ENCODE measurements around the gene DENND5A. TPM values are rescaled to one million over a fixed set of nuclear protein-coding genes. Genes with fewer than 3 reads are reported as not detected.

Gene DENND5A
- total RNA-seq, 4 donors from 2014 or later, result 29.1 to 33.1 (median 31.5) TPM

DNA sequence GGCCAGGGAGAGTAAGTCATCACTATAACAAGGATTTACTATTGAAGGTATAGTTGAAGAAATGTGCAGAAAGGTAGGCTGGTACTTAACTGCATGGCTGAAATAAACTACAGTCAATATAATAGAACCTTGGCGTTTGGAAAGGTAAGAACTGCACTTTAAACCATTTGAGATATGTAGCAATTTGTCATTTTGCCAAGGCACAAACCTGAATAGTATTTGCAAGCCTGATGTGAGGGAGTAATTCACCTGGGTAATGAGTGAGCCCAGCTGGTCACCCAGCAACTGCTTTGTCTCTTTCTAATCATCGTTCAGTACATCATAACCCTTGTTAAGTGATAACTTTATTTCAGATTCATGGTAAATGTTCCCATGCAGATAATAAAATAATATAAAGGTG lies 111.5 kb downstream of the DENND5A start:
- Histone ChIP-seq H3K4me1 (no peaks in the 10 kb centered on the region), H3K27me3 (no peaks in the 10 kb centered on the region), H3K4me3 (no peak overlapping the region), H3K36me3 (peaks cover 8 to 38% of the 10 kb centered on the region in 2 donors), H3K27ac (no peak overlapping the region), H3K9me3 (no peaks in the 10 kb centered on the region)
- TF ChIP-seq, protein P1, sequence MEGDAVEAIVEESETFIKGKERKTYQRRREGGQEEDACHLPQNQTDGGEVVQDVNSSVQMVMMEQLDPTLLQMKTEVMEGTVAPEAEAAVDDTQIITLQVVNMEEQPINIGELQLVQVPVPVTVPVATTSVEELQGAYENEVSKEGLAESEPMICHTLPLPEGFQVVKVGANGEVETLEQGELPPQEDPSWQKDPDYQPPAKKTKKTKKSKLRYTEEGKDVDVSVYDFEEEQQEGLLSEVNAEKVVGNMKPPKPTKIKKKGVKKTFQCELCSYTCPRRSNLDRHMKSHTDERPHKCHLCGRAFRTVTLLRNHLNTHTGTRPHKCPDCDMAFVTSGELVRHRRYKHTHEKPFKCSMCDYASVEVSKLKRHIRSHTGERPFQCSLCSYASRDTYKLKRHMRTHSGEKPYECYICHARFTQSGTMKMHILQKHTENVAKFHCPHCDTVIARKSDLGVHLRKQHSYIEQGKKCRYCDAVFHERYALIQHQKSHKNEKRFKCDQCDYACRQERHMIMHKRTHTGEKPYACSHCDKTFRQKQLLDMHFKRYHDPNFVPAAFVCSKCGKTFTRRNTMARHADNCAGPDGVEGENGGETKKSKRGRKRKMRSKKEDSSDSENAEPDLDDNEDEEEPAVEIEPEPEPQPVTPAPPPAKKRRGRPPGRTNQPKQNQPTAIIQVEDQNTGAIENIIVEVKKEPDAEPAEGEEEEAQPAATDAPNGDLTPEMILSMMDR (IDR thresholded peaks at IDR 0.05 in 4 of 5, conservative IDR thresholded peaks at IDR 0.05 in 1 of 5), result no peak
- no peak for TF ChIP-seq POLR2A (IDR thresholded peaks at IDR 0.05)
- ATAC-seq (no peak), DNase-seq (no peak)
- in situ Hi-C loops (cut with MboI; ENCODE audit: low sequenced_read_pairs in 4 of 4) (loop anchor here (25.0 kb wide), 1 partner anchor 359 kb away; no protein-coding TSS in a partner anchor), intact Hi-C loops (cut with DNase I; ENCODE audit: low total_unique reads) (no loop called here)

DNA sequence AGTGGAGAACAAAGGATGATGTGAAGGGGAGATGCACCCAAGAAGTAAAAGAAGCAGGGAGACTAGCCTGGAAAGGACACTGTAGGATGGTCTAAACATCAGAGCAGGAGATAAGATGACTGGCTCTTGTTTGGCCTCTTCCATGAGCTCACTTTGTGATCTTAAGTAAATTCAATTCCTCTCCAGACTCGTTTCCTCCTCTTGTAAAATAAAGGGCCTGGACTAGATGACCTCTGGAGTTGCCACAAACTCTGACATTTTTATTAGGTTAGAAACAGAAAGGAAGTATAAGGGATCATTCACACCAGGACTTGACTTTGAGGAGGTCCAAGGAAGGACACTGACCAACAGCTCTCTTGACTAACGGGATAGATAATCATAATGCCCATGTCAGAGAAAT lies 113.5 kb downstream of the DENND5A start:
- intact Hi-C loops (cut with DNase I; ENCODE audit: low total_unique reads) (no loop called here), in situ Hi-C loops (cut with MboI; ENCODE audit: low sequenced_read_pairs in 4 of 4) (loop anchor here (25.0 kb wide), 1 partner anchor 361 kb away; no protein-coding TSS in a partner anchor)
- no peaks in the 10 kb centered on the region for H3K9me3 ChIP-seq
- no peak overlapping the region for H3K27ac ChIP-seq
- no peaks in the 10 kb centered on the region for H3K4me1 ChIP-seq
- ATAC-seq (no peak), DNase-seq (no peak)
- no peak overlapping the region for H3K4me3 ChIP-seq
- no peak for TF ChIP-seq POLR2A (IDR thresholded peaks at IDR 0.05)
- TF ChIP-seq, protein P1 (IDR thresholded peaks at IDR 0.05 in 4 of 5, conservative IDR thresholded peaks at IDR 0.05 in 1 of 5), result no peak
- peaks cover 8 to 58% of the 10 kb centered on the region in 2 donors for H3K36me3 ChIP-seq
- H3K27me3 ChIP-seq, result no peaks in the 10 kb centered on the region

DNA sequence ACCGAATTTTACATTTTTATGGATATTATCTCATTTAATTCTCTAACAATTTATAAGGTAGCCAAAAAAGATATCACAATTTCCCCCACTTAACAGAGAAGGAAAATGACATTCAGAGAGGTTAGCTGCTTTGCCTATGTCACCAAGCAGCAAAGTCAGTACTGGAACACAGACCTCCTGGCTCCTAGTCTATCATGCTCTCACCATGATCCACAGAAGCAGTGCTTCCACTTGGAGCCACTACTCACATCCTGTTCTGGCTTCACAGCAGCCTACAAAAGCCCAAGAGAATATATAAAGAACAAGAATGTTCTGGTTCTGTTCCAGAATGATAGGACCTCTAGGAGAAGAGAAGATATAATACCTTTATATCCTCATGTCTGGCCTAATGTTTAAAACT lies 114.2 kb downstream of the DENND5A start:
- no peak for TF ChIP-seq POLR2A (IDR thresholded peaks at IDR 0.05)
- TF ChIP-seq, protein P1 (IDR thresholded peaks at IDR 0.05 in 4 of 5, conservative IDR thresholded peaks at IDR 0.05 in 1 of 5), result no peak
- ATAC-seq, result no peak
- Histone ChIP-seq H3K4me1 (no peaks in the 10 kb centered on the region), H3K27ac (no peak overlapping the region), H3K27me3 (no peaks in the 10 kb centered on the region), H3K4me3 (no peak overlapping the region), H3K9me3 (no peaks in the 10 kb centered on the region), H3K36me3 (peaks cover 8 to 63% of the 10 kb centered on the region in 2 donors)
- intact Hi-C loops (cut with DNase I; ENCODE audit: low total_unique reads), result no loop called here
- in situ Hi-C loops (cut with MboI; ENCODE audit: low sequenced_read_pairs in 4 of 4), result loop anchor here (25.0 kb wide), 1 partner anchor 361 kb away; no protein-coding TSS in a partner anchor
- no peak for DNase-seq

DNA sequence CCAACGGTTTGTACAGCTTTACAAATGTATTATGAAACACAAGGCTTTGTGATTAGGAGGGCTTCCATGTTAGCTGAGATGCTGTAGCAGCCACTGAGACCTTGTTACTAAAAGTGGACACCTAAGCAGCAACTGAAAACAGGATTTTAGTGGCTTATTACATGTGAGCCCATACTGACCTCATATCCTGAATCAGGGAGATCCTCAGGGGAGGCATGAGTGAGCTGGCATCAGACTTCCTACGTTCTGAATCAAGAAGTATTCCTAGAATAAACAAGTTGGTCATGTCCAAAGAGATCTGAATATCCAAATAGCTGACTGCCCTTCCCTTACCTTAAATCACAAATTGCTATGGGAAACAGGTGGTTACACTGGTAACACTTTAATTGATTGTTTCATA lies 114.6 kb downstream of the DENND5A start:
- no peak for DNase-seq
- intact Hi-C loops (cut with DNase I; ENCODE audit: low total_unique reads), result no loop called here
- no peaks in the 10 kb centered on the region for H3K9me3 ChIP-seq
- H3K4me3 ChIP-seq, result no peak overlapping the region
- no peak overlapping the region for H3K27ac ChIP-seq
- in situ Hi-C loops (cut with MboI; ENCODE audit: low sequenced_read_pairs in 4 of 4), result loop anchor here (25.0 kb wide), 1 partner anchor 362 kb away; no protein-coding TSS in a partner anchor
- no peaks in the 10 kb centered on the region for H3K27me3 ChIP-seq
- no peaks in the 10 kb centered on the region for H3K4me1 ChIP-seq
- no peak for ATAC-seq
- H3K36me3 ChIP-seq, result peaks cover 8 to 67% of the 10 kb centered on the region in 2 donors
- TF ChIP-seq POLR2A (IDR thresholded peaks at IDR 0.05), result no peak
- TF ChIP-seq, protein P1 (IDR thresholded peaks at IDR 0.05 in 4 of 5, conservative IDR thresholded peaks at IDR 0.05 in 1 of 5), result no peak

DNA sequence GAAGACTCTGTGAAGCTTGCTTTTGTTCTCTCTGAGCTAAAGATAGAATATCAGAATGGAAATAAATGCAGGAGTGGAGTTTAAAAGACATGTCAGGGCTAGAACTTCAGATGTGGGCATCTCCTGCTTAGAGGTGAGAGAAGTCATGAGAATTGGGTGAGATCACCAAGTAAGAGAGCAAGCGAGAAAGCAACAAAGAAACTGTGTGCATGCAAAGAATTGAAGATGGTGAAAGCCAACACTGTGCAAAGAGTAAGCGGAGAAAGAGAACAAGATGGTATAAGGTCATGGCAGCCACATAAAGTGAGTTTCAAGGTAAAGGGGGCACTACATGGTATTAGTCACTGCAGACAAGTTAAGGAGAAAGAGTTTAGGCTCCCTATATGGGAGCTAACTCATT lies 116.4 kb downstream of the DENND5A start:
- Histone ChIP-seq H3K4me3 (no peak overlapping the region), H3K36me3 (peaks cover 8 to 85% of the 10 kb centered on the region in 2 donors), H3K27ac (no peak overlapping the region), H3K27me3 (no peaks in the 10 kb centered on the region), H3K9me3 (no peaks in the 10 kb centered on the region), H3K4me1 (no peaks in the 10 kb centered on the region)
- DNase-seq (no peak), ATAC-seq (no peak)
- in situ Hi-C loops (cut with MboI; ENCODE audit: low sequenced_read_pairs in 4 of 4) (loop anchor here in 1 of 4 donors (25.0 kb wide), 1 partner anchor 461 kb away; the partner anchor contains the start of genes RPL27A and TRIM66), intact Hi-C loops (cut with DNase I; ENCODE audit: low total_unique reads) (no loop called here)
- TF ChIP-seq POLR2A (IDR thresholded peaks at IDR 0.05), result no peak
- TF ChIP-seq, protein P1 (IDR thresholded peaks at IDR 0.05 in 4 of 5, conservative IDR thresholded peaks at IDR 0.05 in 1 of 5), result no peak
